Osteoblast (primary cell): Measurements from ENCODE around the gene HS3ST6. TPM values are rescaled to one million over a fixed set of nuclear protein-coding genes. Genes with fewer than 3 reads are reported as not detected.
A peak's percentile ranks its signal among the peaks of the same experiment; 100 is the strongest.
"Not testable (repeated sequence)": the region's sequence is repeated elsewhere in the genome, so short reads cannot be mapped to it uniquely, and the experiment has no call there.

ENCODE experiments used
- DNase-seq: peaks from one replicate; pipeline ENCODE4 v3.0.0; 2011; ENCODE audit warnings: low spot score, mixed read lengths; ENCODE audit not compliant: insufficient read length; ENCODE audit errors: missing footprints
- H2AFZ ChIP-seq: 2 replicates; pipeline ENCODE4 v1.6.0; 2011; ENCODE audit warnings: mild to moderate bottlenecking, low read length
- H3K27ac ChIP-seq: 2 replicates; pipeline ENCODE4 v1.5.1; 2011; ENCODE audit warnings: mild to moderate bottlenecking, low read depth, low read length, moderate library complexity
- H3K27me3 ChIP-seq: 2 replicates; pipeline ENCODE4 v1.6.0; 2012; ENCODE audit warnings: mild to moderate bottlenecking, control low read depth, inconsistent platforms, low read length, moderate library complexity; ENCODE audit not compliant: insufficient read depth
- H3K36me3 ChIP-seq: 2 replicates; pipeline ENCODE4 v1.5.1; 2011; ENCODE audit warnings: mild to moderate bottlenecking, low read length, control low read depth, moderate library complexity; ENCODE audit not compliant: insufficient read depth
- H3K4me1 ChIP-seq: 2 replicates; pipeline ENCODE4 v1.5.1; 2011; ENCODE audit warnings: mild to moderate bottlenecking, low read length, control low read depth, moderate library complexity; ENCODE audit not compliant: insufficient read depth
- H3K4me2 ChIP-seq: 2 replicates; pipeline ENCODE4 v1.6.0; 2011; ENCODE audit warnings: mild to moderate bottlenecking, low read length; ENCODE audit not compliant: insufficient read depth
- H3K4me3 ChIP-seq: fragments of 200-600 bp; sonication (generic); 3 replicates; pipeline ENCODE4 v1.5.1; 2012; ENCODE audit warnings: mild to moderate bottlenecking, low read length, inconsistent platforms; ENCODE audit not compliant: insufficient read depth
- H3K79me2 ChIP-seq: 2 replicates; pipeline ENCODE4 v1.6.0; 2012; ENCODE audit warnings: mild to moderate bottlenecking, low read length, control low read depth, inconsistent platforms; ENCODE audit not compliant: insufficient read depth
- H3K9me3 ChIP-seq: 2 replicates; pipeline ENCODE4 v1.5.1; 2011; ENCODE audit warnings: low read depth, low read length, control low read depth
- H4K20me1 ChIP-seq: 2 replicates; pipeline ENCODE4 v1.6.0; 2012; ENCODE audit warnings: mild to moderate bottlenecking, low read length, control low read depth; ENCODE audit not compliant: insufficient read depth
- CTCF ChIP-seq: IDR thresholded peaks from 2 replicates; pipeline ENCODE4 v1.5.1; 2011; ENCODE audit warnings: mild to moderate bottlenecking, low read depth, low read length, moderate library complexity; ENCODE audit errors: extremely low read depth
- total RNA-seq: library from RNA; depleted of rRNA; stranded (reverse); fragments of >200 nt; gene quantifications from 2 replicates; pipeline ENCODE4 v1.2.3, GENCODE V29; 2012

The HS3ST6 gene
- total RNA-seq, 1 donor: not detected

GRCh38 chr16:1964506-1965395, 46.5 kb upstream of the HS3ST6 start, which contains the start of gene RPS2:
Gene RPS2, minus strand, starts transcription at chr16:1964826. Its CDS starts 201 bp downstream, at chr16:1964625.
- peak; percentile 100 for DNase-seq
- H3K36me3 ChIP-seq: peaks cover 28% of the 10 kb centered on the region
- no peaks in the 10 kb centered on the region for H3K9me3 ChIP-seq
- H3K27me3 ChIP-seq: no peaks in the 10 kb centered on the region
- H3K4me3 ChIP-seq: peak within 1 kb of the TSS; percentile 91
- H2AFZ ChIP-seq: peak within 1 kb of the TSS; percentile 76
- peak within 1 kb of the TSS; percentile 93 for H3K27ac ChIP-seq
- H3K4me2 ChIP-seq: peak within 1 kb of the TSS; percentile 98
- peaks cover 62% of the 10 kb centered on the region for H3K79me2 ChIP-seq
- TF ChIP-seq CTCF: no peak
- peaks cover 38% of the 10 kb centered on the region for H4K20me1 ChIP-seq
- H3K4me1 ChIP-seq: peaks cover 24% of the 10 kb centered on the region

DNA sequence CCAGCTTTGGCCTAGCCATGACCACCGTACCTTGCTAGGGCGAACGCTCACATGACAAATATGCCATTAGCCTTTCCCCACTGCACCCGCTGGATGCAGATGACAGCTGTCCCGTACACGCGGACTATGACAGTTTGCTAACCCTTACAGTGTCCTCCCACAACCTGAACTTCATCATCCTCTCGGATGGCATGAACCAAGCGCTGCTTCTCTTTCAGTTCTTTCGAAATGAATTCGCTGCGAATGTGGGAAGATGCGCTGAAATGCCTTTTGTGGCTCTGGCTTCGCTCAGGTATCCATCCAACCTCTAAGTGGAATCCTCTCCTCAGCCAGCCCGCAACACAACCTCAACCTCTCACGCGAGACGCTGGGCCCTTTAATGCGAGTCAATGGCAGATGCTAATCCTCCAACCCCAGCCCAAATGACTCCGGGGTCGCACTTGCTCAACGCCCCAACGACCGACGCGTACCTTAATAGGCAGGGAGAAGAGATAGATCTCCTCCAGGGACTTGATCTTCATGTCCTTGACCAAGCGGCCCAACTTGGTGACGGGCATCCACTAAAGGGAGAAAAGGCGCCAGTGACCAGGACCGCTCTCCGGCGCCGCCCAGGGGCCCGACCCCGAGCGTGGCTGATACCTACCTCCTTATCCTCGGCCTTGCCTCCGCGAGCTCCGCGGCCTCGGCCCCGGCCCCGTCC, 45.7 kb upstream of the HS3ST6 start:
- peaks cover 26% of the 10 kb centered on the region for H3K4me1 ChIP-seq
- peak; percentile 83 for DNase-seq
- H3K4me3 ChIP-seq: peak overlapping the region; percentile 91
- H3K4me2 ChIP-seq: peak overlapping the region; percentile 98
- H3K79me2 ChIP-seq: peaks cover 67% of the 10 kb centered on the region
- peaks cover 28% of the 10 kb centered on the region for H3K36me3 ChIP-seq
- peaks cover 38% of the 10 kb centered on the region for H4K20me1 ChIP-seq
- peak overlapping the region; percentile 93 for H3K27ac ChIP-seq
- no peak overlapping the region for H2AFZ ChIP-seq
- no peaks in the 10 kb centered on the region for H3K27me3 ChIP-seq
- no peaks in the 10 kb centered on the region for H3K9me3 ChIP-seq
- TF ChIP-seq CTCF: no peak

- Histone ChIP-seq H3K36me3 (peaks cover 28% of the 10 kb centered on the region), H3K4me3 (peak overlapping the region; percentile 91), H4K20me1 (peaks cover 38% of the 10 kb centered on the region), H3K79me2 (peaks cover 67% of the 10 kb centered on the region), H3K4me2 (peak overlapping the region; percentile 98), H3K4me1 (peaks cover 27% of the 10 kb centered on the region)
- peak; percentile 45 for DNase-seq
- H2AFZ ChIP-seq, H3K27me3 ChIP-seq, H3K27ac ChIP-seq, H3K9me3 ChIP-seq: not testable (repeated sequence)
These were observed 44.2 kb upstream of the HS3ST6 start for GRCh38 chr16:1962161-1963153.

- Histone ChIP-seq H3K9me3 (no peaks in the 10 kb centered on the region), H3K27ac (no peak overlapping the region), H3K4me2 (no peak overlapping the region), H3K36me3 (peaks cover 28% of the 10 kb centered on the region), H2AFZ (no peak overlapping the region), H3K4me3 (no peak overlapping the region), H4K20me1 (peaks cover 38% of the 10 kb centered on the region), H3K4me1 (peaks cover 27% of the 10 kb centered on the region), H3K79me2 (peaks cover 60% of the 10 kb centered on the region), H3K27me3 (no peaks in the 10 kb centered on the region)
- DNase-seq: peak; percentile 23
- no peak for TF ChIP-seq CTCF
These were observed 43.4 kb upstream of the HS3ST6 start for GRCh38 chr16:1961651-1962067.
